OCI-LY7 (cell line): ENCODE data around the gene CSNK1D. TPM values are rescaled to one million over a fixed set of nuclear protein-coding genes. Genes with fewer than 3 reads are reported as not detected.

Experiments used
- BruUV-seq: library from RNA; stranded (reverse); fragments of 400-500 nt; replicated peaks from 2 replicates; lab custom pipeline; 2021; lab: Mats Ljungman, UMichigan
- CTCF ChIA-PET: fragments of 300-600 bp; sonication (Branson Sonifier 250); formaldehyde crosslinking; loops from one replicate; lab custom pipeline; 2022; ENCODE audit warnings: antibody characterized with exemption; ENCODE audit not compliant: unreplicated experiment; lab: Charles Lee
- POLR2A ChIA-PET: fragments of 300-600 bp; sonication (Branson Sonifier 250); formaldehyde crosslinking; loops from one replicate; lab custom pipeline; 2022; ENCODE audit warnings: antibody characterized with exemption; lab: Charles Lee
- DNase-seq: peaks from one replicate; pipeline ENCODE4 v3.0.0-alpha.2; 2015; ENCODE audit warnings: low spot score
- H2AFZ ChIP-seq: fragments of 200-600 bp; sonication (generic), shearing (Covaris generic); 2 replicates; pipeline ENCODE4 v1.6.1; 2014; ENCODE audit warnings: mild to moderate bottlenecking, antibody characterized with exemption, low read length, moderate library complexity
- H3K27ac ChIP-seq: fragments of 200-600 bp; sonication (generic); 2 replicates; pipeline ENCODE4 v1.5.1; 2014; ENCODE audit warnings: mixed run types, low read depth, mild to moderate bottlenecking, moderate library complexity, low read length, inconsistent platforms; ENCODE audit not compliant: poor library complexity, severe bottlenecking
- H3K36me3 ChIP-seq: fragments of 200-600 bp; sonication (generic); 2 replicates; pipeline ENCODE4 v1.6.1; 2014; ENCODE audit warnings: mild to moderate bottlenecking, antibody characterized with exemption, low read length, moderate library complexity, mixed read lengths; ENCODE audit not compliant: insufficient read depth
- H3K4me1 ChIP-seq: fragments of 200-600 bp; sonication (generic); 2 replicates; pipeline ENCODE4 v1.5.1; 2014; ENCODE audit warnings: mild to moderate bottlenecking, low read length; ENCODE audit not compliant: insufficient read depth, poor library complexity, severe bottlenecking
- H3K4me2 ChIP-seq: fragments of 200-600 bp; sonication (generic); 2 replicates; pipeline ENCODE4 v1.6.1; 2014; ENCODE audit warnings: mild to moderate bottlenecking, low read length
- H3K4me3 ChIP-seq: fragments of 200-600 bp; sonication (generic); 2 replicates; pipeline ENCODE4 v1.5.1; 2014; ENCODE audit warnings: mild to moderate bottlenecking, low read depth, low read length; ENCODE audit not compliant: poor library complexity, severe bottlenecking
- H3K79me2 ChIP-seq: fragments of 200-600 bp; sonication (generic); 2 replicates; pipeline ENCODE4 v1.6.1; 2016; ENCODE audit warnings: low read depth, mild to moderate bottlenecking, low read length, moderate library complexity, mixed read lengths; ENCODE audit not compliant: insufficient read depth
- H3K9me2 ChIP-seq: fragments of 200-600 bp; sonication (generic); 2 replicates; pipeline ENCODE4 v1.6.1; 2016; ENCODE audit warnings: mild to moderate bottlenecking, low read length, mixed read lengths; ENCODE audit not compliant: insufficient read depth
- H3K9me3 ChIP-seq: fragments of 200-600 bp; sonication (generic); 2 replicates; pipeline ENCODE4 v1.6.1; 2014; ENCODE audit warnings: mild to moderate bottlenecking, mixed run types, low read length, mixed read lengths
- H4K20me1 ChIP-seq: fragments of 200-600 bp; sonication (generic); 2 replicates; pipeline ENCODE4 v1.6.1; 2014; ENCODE audit warnings: mild to moderate bottlenecking, antibody characterized with exemption, low read length, moderate library complexity, mixed read lengths; ENCODE audit not compliant: insufficient read depth
- CTCF ChIP-seq: fragments of 200-600 bp; sonication (generic); conservative IDR thresholded peaks from 2 replicates; pipeline ENCODE4 v1.5.1; 2014; ENCODE audit warnings: mild to moderate bottlenecking, antibody characterized with exemption, low read length, moderate library complexity, mixed read lengths
- EZH2phosphoT487 ChIP-seq: fragments of 200-600 bp; sonication (generic); IDR thresholded peaks from 2 replicates; pipeline ENCODE4 v1.6.1; 2018; ENCODE audit warnings: low read depth, borderline replicate concordance, mild to moderate bottlenecking, mixed run types, antibody characterized with exemption, low read length, moderate library complexity, mixed read lengths
- intact Hi-C: fragments of 100-400 bp; cut with micrococcal nuclease; formaldehyde crosslinking; loops from one replicate; pipeline ENCODE4 v1.10.0; 2022; ENCODE audit not compliant: unreplicated experiment
- total RNA-seq, 2 experiments: library from RNA; depleted of rRNA in 1 of 2; stranded (reverse); fragments of >200 nt in 1 of 2; shearing (Covaris generic) in 1 of 2; gene quantifications; 2 replicates each; pipeline ENCODE4 v1.2.3, GENCODE V29; 2014 to 2022

CSNK1D gene
- total RNA-seq, 2 experiments from 2014 or later: 53.0 to 181 TPM

DNA sequence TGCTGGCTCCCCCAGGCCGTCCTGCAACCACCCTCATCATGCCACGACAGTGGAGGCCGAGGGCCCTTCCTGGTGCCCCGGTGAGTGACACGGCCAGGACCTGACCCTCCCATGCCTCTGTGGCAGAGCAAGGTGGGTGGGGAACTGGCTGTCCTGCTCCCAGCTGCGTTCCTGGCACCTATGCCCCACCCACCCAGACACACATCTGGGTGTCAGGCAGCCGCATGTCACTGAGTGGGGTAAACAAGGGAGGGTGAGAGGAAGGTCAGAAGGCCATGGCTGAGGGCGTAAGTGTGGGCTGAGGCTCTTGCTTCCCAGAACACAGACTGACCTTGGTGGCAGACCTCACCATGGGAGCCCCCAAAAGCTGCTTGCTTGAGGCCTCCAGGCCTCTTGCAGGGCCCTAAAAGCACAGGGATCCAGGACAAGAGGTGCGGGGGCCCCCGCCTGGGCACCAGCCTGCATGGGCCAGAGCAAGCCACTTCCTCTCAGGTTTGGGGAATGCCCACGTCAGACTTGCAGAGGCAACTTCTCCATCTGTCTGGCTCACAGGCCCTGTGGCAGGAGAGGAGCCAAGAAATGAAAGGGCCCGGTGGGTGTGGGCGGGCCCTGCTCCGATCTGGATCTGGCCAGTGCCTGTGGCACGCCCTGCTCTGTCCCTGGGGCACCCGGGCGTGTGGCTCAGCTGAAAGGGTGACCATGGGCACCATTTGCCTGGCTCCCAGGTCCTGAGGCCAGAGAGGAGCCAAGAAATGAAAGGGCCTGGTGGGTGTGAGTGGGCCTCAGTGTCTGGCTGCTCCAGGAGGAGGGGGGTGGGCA, 57.0 kb downstream of the CSNK1D start:
- Histone ChIP-seq H3K27ac (no peak overlapping the region), H3K9me3 (no peaks in the 10 kb centered on the region), H2AFZ (no peak overlapping the region), H3K4me2 (no peak overlapping the region), H3K4me3 (no peak overlapping the region), H3K79me2 (no peaks in the 10 kb centered on the region), H3K4me1 (peaks cover 13% of the 10 kb centered on the region), H4K20me1 (no peaks in the 10 kb centered on the region), H3K9me2 (no peaks in the 10 kb centered on the region), H3K36me3 (no peaks in the 10 kb centered on the region)
- CTCF ChIA-PET: no interaction called here
- POLR2A ChIA-PET: no interaction called here
- intact Hi-C loops: no loop called here
- no peak for DNase-seq
- no TSS peak for BruUV-seq
- TF ChIP-seq EZH2phosphoT487: no peak
- TF ChIP-seq CTCF: no peak

- TF ChIP-seq EZH2phosphoT487 (no peak), CTCF (no peak)
- no TSS peak for BruUV-seq
- no peak overlapping the region for H2AFZ ChIP-seq
- no peak overlapping the region for H3K4me3 ChIP-seq
- POLR2A ChIA-PET: no interaction called here
- H3K9me3 ChIP-seq: no peaks in the 10 kb centered on the region
- H3K4me1 ChIP-seq: peaks cover 13% of the 10 kb centered on the region
- intact Hi-C loops: no loop called here
- no peaks in the 10 kb centered on the region for H3K9me2 ChIP-seq
- H3K79me2 ChIP-seq: no peaks in the 10 kb centered on the region
- no peaks in the 10 kb centered on the region for H4K20me1 ChIP-seq
- no peak overlapping the region for H3K27ac ChIP-seq
- H3K4me2 ChIP-seq: no peak overlapping the region
- no peak for DNase-seq
- CTCF ChIA-PET: no interaction called here
- no peaks in the 10 kb centered on the region for H3K36me3 ChIP-seq
Observed at GRCh38 chr17:82215972-82216300, 57.6 kb downstream of the CSNK1D start.
